Vagina (tissue), 2 donors: Measurements from ENCODE around the gene PBLD.
"Not testable (repeated sequence)": the region's sequence is repeated elsewhere in the genome, so short reads cannot be mapped to it uniquely, and the experiment has no call there.

Experiments used
- POLR2A ChIP-seq, 2 donors: fragments of 450-650 bp; IDR thresholded peaks; one replicate each; pipeline ENCODE4 v1.6.1; 2017; ENCODE audit warnings: antibody characterized with exemption in 2 of 2, mild to moderate bottlenecking in 2 of 2, moderate library complexity in 2 of 2
- POLR2AphosphoS5 ChIP-seq, 2 donors: sonication (generic); formaldehyde crosslinking; IDR thresholded peaks; one replicate each; pipeline ENCODE4 v1.9.0; 2017; ENCODE audit warnings: antibody characterized with exemption in 2 of 2, mild to moderate bottlenecking in 2 of 2, low read depth in 1 of 2; ENCODE audit not compliant: insufficient read depth in 1 of 2
- TF ChIP-seq, protein P1 (sequence below), 3 experiments: fragments of 450-650 bp in 2 of 3; fragments of 200-600 bp in 1 of 3; sonication (generic) in 1 of 3; IDR thresholded peaks; one replicate each; pipeline ENCODE4 v1.5.1; 2017 to 2019; ENCODE audit warnings: antibody characterized with exemption in 3 of 3, mild to moderate bottlenecking in 2 of 3, moderate library complexity in 2 of 3

DNA sequence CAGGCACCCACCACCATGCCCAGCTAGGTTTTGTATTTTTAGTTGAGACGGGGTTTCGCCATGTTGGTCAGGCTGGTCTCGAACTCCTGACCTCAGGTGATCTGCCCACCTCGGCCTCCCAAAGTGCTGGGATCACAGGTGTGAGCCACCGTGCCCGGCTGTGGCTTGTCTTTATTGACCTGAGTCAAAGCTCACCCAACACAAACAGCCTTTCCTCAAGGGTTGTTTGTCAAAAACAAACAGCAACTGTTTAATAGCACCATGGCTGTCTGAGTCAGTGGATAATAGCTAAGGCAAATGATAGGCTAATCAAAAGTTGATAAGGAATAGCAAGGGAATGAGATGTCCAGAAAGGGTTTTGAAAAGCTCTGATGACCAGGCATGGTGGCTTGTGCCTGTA is 17.8 kb downstream of the PBLD start:
- TF ChIP-seq, protein P1, sequence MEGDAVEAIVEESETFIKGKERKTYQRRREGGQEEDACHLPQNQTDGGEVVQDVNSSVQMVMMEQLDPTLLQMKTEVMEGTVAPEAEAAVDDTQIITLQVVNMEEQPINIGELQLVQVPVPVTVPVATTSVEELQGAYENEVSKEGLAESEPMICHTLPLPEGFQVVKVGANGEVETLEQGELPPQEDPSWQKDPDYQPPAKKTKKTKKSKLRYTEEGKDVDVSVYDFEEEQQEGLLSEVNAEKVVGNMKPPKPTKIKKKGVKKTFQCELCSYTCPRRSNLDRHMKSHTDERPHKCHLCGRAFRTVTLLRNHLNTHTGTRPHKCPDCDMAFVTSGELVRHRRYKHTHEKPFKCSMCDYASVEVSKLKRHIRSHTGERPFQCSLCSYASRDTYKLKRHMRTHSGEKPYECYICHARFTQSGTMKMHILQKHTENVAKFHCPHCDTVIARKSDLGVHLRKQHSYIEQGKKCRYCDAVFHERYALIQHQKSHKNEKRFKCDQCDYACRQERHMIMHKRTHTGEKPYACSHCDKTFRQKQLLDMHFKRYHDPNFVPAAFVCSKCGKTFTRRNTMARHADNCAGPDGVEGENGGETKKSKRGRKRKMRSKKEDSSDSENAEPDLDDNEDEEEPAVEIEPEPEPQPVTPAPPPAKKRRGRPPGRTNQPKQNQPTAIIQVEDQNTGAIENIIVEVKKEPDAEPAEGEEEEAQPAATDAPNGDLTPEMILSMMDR (IDR thresholded peaks at IDR 0.05): not testable (repeated sequence)
- not testable (repeated sequence) for TF ChIP-seq POLR2A (IDR thresholded peaks at IDR 0.05); POLR2AphosphoS5 (IDR thresholded peaks at IDR 0.05; ENCODE audit: insufficient read depth in 1 of 2, low read depth in 1 of 2)
